Activated naive CD4-positive, alpha-beta T cell treated with anti-CD3 and anti-CD28 coated beads, Interleukin-2, amount 50 U/mL, for 24 hours (primary cell): Measurements from ENCODE around the gene SREBF2.

ENCODE experiments used
- H3K27ac Mint-ChIP-seq: one replicate; pipeline ENCODE4 v1.8.0; 2021; ENCODE audit warnings: mild to moderate bottlenecking, mixed read lengths
- H3K27me3 Mint-ChIP-seq: one replicate; pipeline ENCODE4 v1.8.0; 2021; ENCODE audit warnings: mixed read lengths
- H3K36me3 Mint-ChIP-seq: one replicate; pipeline ENCODE4 v1.8.0; 2021; ENCODE audit warnings: mixed read lengths
- H3K4me1 Mint-ChIP-seq: one replicate; pipeline ENCODE4 v1.8.0; 2021; ENCODE audit warnings: mixed read lengths
- H3K4me3 Mint-ChIP-seq: one replicate; pipeline ENCODE4 v1.8.0; 2021; ENCODE audit warnings: mild to moderate bottlenecking, mixed read lengths
- H3K9me3 Mint-ChIP-seq: one replicate; pipeline ENCODE4 v1.8.0; 2021; ENCODE audit warnings: mixed read lengths

SREBF2 gene

GRCh38 chr22:41904450-41905410 lies 71.8 kb downstream of the SREBF2 start:
- H3K4me3 Mint-ChIP-seq: no peak overlapping the region
- peaks cover 2% of the 10 kb centered on the region for H3K27me3 Mint-ChIP-seq
- H3K36me3 Mint-ChIP-seq: peaks cover 8% of the 10 kb centered on the region
- no peaks in the 10 kb centered on the region for H3K9me3 Mint-ChIP-seq
- H3K27ac Mint-ChIP-seq: no peak overlapping the region
- peaks cover 16% of the 10 kb centered on the region for H3K4me1 Mint-ChIP-seq

GRCh38 chr22:41905411-41906202 lies 72.7 kb downstream of the SREBF2 start:
- no peak overlapping the region for H3K4me3 Mint-ChIP-seq
- peaks cover 8% of the 10 kb centered on the region for H3K36me3 Mint-ChIP-seq
- peaks cover 16% of the 10 kb centered on the region for H3K4me1 Mint-ChIP-seq
- H3K27ac Mint-ChIP-seq: peak overlapping the region; percentile 63
- H3K27me3 Mint-ChIP-seq: peaks cover 2% of the 10 kb centered on the region
- H3K9me3 Mint-ChIP-seq: no peaks in the 10 kb centered on the region

GRCh38 chr22:41906822-41907221 lies 73.9 kb downstream of the SREBF2 start:
- Mint-ChIP-seq H3K27ac (no peak overlapping the region), H3K4me3 (no peak overlapping the region), H3K4me1 (peaks cover 23% of the 10 kb centered on the region), H3K9me3 (no peaks in the 10 kb centered on the region), H3K36me3 (peaks cover 8% of the 10 kb centered on the region), H3K27me3 (peaks cover 6% of the 10 kb centered on the region)

GRCh38 chr22:41907436-41908401 lies 74.8 kb downstream of the SREBF2 start:
- Mint-ChIP-seq H3K4me3 (no peak overlapping the region), H3K27ac (no peak overlapping the region), H3K27me3 (peaks cover 11% of the 10 kb centered on the region), H3K36me3 (peaks cover 8% of the 10 kb centered on the region), H3K9me3 (no peaks in the 10 kb centered on the region), H3K4me1 (peaks cover 23% of the 10 kb centered on the region)

GRCh38 chr22:41908411-41909309 lies 75.8 kb downstream of the SREBF2 start:
- Mint-ChIP-seq H3K4me1 (peaks cover 23% of the 10 kb centered on the region), H3K36me3 (peaks cover 7% of the 10 kb centered on the region), H3K27ac (no peak overlapping the region), H3K9me3 (no peaks in the 10 kb centered on the region), H3K4me3 (no peak overlapping the region), H3K27me3 (peaks cover 18% of the 10 kb centered on the region)

- H3K27ac Mint-ChIP-seq: peak overlapping the region; percentile 86
- H3K4me1 Mint-ChIP-seq: peaks cover 23% of the 10 kb centered on the region
- H3K9me3 Mint-ChIP-seq: no peaks in the 10 kb centered on the region
- peaks cover 18% of the 10 kb centered on the region for H3K27me3 Mint-ChIP-seq
- H3K4me3 Mint-ChIP-seq: peak overlapping the region; percentile 47
- H3K36me3 Mint-ChIP-seq: peaks cover 3% of the 10 kb centered on the region
Measured at GRCh38 chr22:41909310-41910049, 76.6 kb downstream of the SREBF2 start.

GRCh38 chr22:41910050-41911000 lies 77.4 kb downstream of the SREBF2 start:
- Mint-ChIP-seq H3K4me3 (no peak overlapping the region), H3K27me3 (peaks cover 18% of the 10 kb centered on the region), H3K27ac (no peak overlapping the region), H3K4me1 (peaks cover 23% of the 10 kb centered on the region), H3K36me3 (peaks cover 3% of the 10 kb centered on the region), H3K9me3 (no peaks in the 10 kb centered on the region)

- H3K27me3 Mint-ChIP-seq: peaks cover 24% of the 10 kb centered on the region
- H3K4me3 Mint-ChIP-seq: peak overlapping the region; percentile 70
- no peak overlapping the region for H3K27ac Mint-ChIP-seq
- H3K36me3 Mint-ChIP-seq: no peaks in the 10 kb centered on the region
- H3K9me3 Mint-ChIP-seq: no peaks in the 10 kb centered on the region
- peaks cover 27% of the 10 kb centered on the region for H3K4me1 Mint-ChIP-seq
Measured at GRCh38 chr22:41911001-41911611, 78.2 kb downstream of the SREBF2 start.

GRCh38 chr22:41912338-41913039 lies 79.6 kb downstream of the SREBF2 start:
- Mint-ChIP-seq H3K4me3 (peak overlapping the region; percentile 49), H3K9me3 (no peaks in the 10 kb centered on the region), H3K27me3 (peaks cover 26% of the 10 kb centered on the region), H3K27ac (peak overlapping the region; percentile 41), H3K36me3 (no peaks in the 10 kb centered on the region), H3K4me1 (peaks cover 30% of the 10 kb centered on the region)

- H3K27me3 Mint-ChIP-seq: peaks cover 26% of the 10 kb centered on the region
- H3K4me3 Mint-ChIP-seq: peak overlapping the region; percentile 49
- no peaks in the 10 kb centered on the region for H3K36me3 Mint-ChIP-seq
- no peaks in the 10 kb centered on the region for H3K9me3 Mint-ChIP-seq
- H3K27ac Mint-ChIP-seq: no peak overlapping the region
- H3K4me1 Mint-ChIP-seq: peaks cover 30% of the 10 kb centered on the region
Measured at GRCh38 chr22:41913040-41913719, 80.3 kb downstream of the SREBF2 start.

- Mint-ChIP-seq H3K27me3 (peaks cover 26% of the 10 kb centered on the region), H3K4me1 (peaks cover 27% of the 10 kb centered on the region), H3K36me3 (no peaks in the 10 kb centered on the region), H3K9me3 (no peaks in the 10 kb centered on the region), H3K4me3 (no peak overlapping the region), H3K27ac (no peak overlapping the region)
Measured at GRCh38 chr22:41913842-41914534, 81.1 kb downstream of the SREBF2 start.
